ENCODE measurements around the gene CLOCK. TPM values are rescaled to one million over a fixed set of nuclear protein-coding genes. Genes with fewer than 3 reads are reported as not detected.

The CLOCK gene
- total and polyA plus RNA-seq, 9 of the 15 experiments (the other 6 are each of a cell fraction or from before 2014, with no cell fraction given), result 3.7 to 14.4 (median 9.4) TPM

DNA sequence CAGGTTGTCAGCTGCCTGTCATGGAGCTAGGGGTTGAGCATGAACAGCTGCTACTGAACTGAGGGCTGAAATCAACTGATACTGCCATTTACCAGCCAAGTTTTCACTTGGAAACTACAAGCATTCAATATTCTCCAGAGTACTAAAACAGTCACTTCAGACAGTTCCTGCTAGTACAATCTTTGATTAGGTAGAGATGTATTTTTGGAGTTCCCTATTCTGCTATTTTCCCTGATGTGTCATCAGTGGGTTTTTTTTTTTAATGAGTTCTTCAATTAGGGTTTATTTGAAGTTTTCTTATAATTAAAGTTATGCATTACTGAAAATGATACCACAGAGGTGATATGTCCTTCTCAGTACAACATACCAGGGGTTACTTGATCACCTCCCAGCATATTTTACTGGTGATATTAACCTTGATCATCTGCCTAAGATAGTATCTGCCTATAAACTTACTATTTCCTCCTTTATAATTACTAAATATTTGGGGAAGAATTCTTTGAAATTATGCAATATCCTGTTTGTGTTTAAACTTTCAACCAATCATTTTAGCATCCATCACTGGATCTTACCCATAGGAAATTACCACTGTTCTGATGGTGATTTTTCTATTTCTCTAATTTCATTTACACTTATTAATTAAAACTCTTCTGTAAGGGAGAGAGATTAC lies 31.8 kb upstream of the CLOCK start (continued):
- TF ChIP-seq PHTF2 (CRISPR knock-in tag; IDR thresholded peaks at IDR 0.05), result no peak
- TF ChIP-seq ZNF217 (CRISPR knock-in tag; IDR thresholded peaks at IDR 0.05), result no peak
- TF ChIP-seq BCL6 (CRISPR knock-in tag; IDR thresholded peaks at IDR 0.05), result no peak

- TF ChIP-seq ZNF280B (CRISPR knock-in tag; IDR thresholded peaks at IDR 0.05) (0 out of 2 replicates have a peak, but pooled peaks have one; percentile 11), TRIM28 (IDR thresholded peaks at IDR 0.05) (peak; percentile 96), ZBTB17 (CRISPR knock-in tag; IDR thresholded peaks at IDR 0.05) (no peak), CBX5 (IDR thresholded peaks at IDR 0.05; ENCODE audit: borderline replicate concordance, low read depth) (peak; percentile 94), CBX3 (IDR thresholded peaks at IDR 0.05; ENCODE audit: borderline replicate concordance in 1 of 2, low read length in 2 of 2) (peak in 1 of 2 experiments; percentile 97; a peak in 2 of 3 replicates)
- WGBS (ENCODE audit: insufficient coverage, low coverage, missing lambda C conversion rate), result 35% methylated on average over 1 of the region's 1 CpG
- Histone ChIP-seq H3K4me3 (no peak overlapping the region), H2AFZ (ENCODE audit: low read depth, low read length) (no peak overlapping the region), H3K4me2 (ENCODE audit: insufficient read depth, low read length) (no peak overlapping the region), H3K9me3 (replicated peaks; ENCODE audit: control insufficient read depth, insufficient read depth, low read depth, low read length) (peaks cover 2% of the 10 kb centered on the region), H3K9me1 (ENCODE audit: control insufficient read depth, insufficient read depth, low read length) (no peaks in the 10 kb centered on the region), H3K4me1 (replicated peaks in 1 of 2; ENCODE audit: control insufficient read depth in 2 of 2, insufficient read depth in 2 of 2, low read length in 2 of 2) (no peaks in the 10 kb centered on the region), H3K9ac (ENCODE audit: insufficient read depth in 1 of 2, low read depth in 2 of 2, low read length in 2 of 2) (no peak overlapping the region), H3K79me2 (ENCODE audit: control insufficient read depth, insufficient read depth, low read length) (no peaks in the 10 kb centered on the region), H3K36me3 (ENCODE audit: control insufficient read depth, insufficient read depth, low read length) (peaks cover 10% of the 10 kb centered on the region; the same call in 2 of the 3 replicates), H3K27me3 (ENCODE audit: control insufficient read depth in 2 of 2, insufficient read depth in 2 of 2, low read length in 2 of 2) (no peaks in the 10 kb centered on the region), H4K20me1 (replicated peaks; ENCODE audit: control insufficient read depth, insufficient read depth, low read length) (no peaks in the 10 kb centered on the region), H3K27ac (ENCODE audit: extremely low read depth, low read depth, low read length) (no peak overlapping the region)
- ChIA-PET POLR2A (no interaction called here), CTCF (ENCODE audit: low intra/inter-chr PET ratio) (no interaction called here)
- no peak for FAIRE-seq
- BruUV-seq (replicated peaks), result no TSS peak
- no peak for ATAC-seq
- intact Hi-C loops (cut with micrococcal nuclease), result no loop called here
- DNase-seq (ENCODE audit: extremely low read depth in 1 of 4, low spot score in 3 of 4), result no peak
- in situ Hi-C loops (cut with MboI), result no loop called here
These were observed 28.8 kb upstream of the CLOCK start for GRCh38 chr4:55575513-55575912.

All from K562 (cell line).